NCI-H82 (cell line): Measurements from ENCODE around the gene ARHGAP10.

Experiments
- DNase-seq: peaks from one replicate; lab custom pipeline; 2025; lab: John Stamatoyannopoulos, UW

Gene ARHGAP10

DNA sequence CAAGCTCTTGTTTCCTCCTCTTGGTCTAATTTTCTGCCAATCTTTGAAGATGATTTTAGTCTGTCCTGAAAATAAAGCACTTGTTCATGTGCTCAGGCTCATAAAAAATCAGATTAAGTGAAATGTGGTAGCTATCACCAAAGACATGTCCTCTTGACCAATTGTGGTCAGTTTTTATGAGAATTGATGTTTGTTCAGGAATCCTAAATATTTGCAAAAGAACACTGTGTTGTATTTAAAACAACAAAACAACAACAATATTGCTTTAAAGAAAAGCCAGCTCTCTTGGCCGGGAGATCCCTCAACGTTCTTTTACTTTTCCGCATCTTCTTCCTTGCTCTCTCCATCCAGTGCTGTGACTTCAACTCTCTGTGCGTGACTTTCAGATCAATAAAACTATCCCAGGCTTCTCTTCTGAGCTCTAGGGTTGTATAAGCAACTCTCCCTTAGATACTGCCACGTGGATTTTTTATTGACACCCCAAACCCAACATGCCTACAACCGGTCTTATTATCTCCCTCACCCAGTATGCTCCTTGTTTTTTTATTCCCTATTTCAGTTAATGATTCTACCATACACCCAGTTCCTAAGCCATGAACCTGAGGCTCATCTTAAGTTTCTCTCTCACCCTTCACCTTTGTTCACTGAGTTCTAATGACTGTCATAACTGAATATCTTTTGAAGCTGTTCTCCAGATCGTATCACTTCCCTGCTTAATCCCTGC, 309.9 kb downstream of the ARHGAP10 start:
- no peak for DNase-seq

DNA sequence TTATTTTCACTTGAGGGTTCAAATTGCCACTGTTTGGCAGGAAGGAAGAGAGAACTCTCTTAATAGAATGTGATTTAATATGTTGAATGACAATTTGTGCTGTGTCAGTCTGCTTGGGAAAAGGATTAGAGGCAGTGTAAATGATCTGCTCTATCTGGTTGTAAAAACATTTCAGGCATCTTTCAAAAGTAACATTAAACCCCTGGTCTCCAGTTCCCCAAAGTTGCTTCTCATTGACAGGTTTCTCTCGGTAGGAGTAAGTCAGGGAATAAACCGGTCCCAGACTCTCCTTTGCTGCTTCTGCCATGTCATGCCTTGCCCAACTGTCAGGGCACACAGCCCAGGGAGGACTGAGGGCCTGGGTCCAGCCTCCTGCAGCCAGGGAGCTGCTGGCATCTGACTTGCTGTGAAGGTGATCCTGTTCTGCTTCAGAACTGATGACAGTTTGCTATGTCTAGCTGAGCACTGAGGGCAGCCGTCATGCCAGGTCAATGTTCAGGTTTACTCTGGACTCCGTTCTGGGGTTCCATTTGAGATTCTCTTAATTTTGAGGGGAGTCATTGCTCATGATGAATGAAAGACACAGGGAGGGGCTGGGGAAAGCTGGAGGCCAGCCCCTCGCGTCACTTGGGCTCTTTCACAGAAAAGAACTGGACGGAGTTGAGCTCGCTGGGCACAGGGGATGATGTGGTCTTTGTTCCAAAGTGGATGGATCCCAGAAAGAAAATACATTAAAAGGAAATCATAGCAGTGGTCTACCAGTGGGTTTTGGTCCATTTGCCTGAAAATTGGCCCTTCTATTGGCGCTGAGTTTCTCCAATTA, 312.4 kb downstream of the ARHGAP10 start:
- DNase-seq = no peak

- DNase-seq = no peak
Observed at GRCh38 chr4:148044912-148045352, 313.0 kb downstream of the ARHGAP10 start.

DNA sequence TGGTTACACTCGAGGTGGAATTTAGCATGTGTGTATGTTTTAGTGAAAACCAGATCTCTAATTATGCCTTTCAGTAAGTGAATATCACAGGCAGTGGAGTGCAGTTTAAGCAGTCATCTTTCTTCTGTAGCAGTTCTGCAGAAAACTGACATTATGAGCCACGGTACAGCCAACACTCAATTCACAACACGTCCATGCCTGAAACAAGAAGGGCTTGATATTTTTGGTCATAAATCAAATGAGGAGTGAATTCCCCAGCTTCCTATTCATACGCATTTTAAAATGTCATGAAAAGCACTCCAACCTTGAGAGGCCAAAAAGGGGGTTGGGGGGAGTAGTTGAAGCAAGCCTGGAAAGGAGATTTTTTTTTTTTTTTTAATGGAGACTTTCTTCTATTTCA, 316.7 kb downstream of the ARHGAP10 start:
- DNase-seq = no peak

DNA sequence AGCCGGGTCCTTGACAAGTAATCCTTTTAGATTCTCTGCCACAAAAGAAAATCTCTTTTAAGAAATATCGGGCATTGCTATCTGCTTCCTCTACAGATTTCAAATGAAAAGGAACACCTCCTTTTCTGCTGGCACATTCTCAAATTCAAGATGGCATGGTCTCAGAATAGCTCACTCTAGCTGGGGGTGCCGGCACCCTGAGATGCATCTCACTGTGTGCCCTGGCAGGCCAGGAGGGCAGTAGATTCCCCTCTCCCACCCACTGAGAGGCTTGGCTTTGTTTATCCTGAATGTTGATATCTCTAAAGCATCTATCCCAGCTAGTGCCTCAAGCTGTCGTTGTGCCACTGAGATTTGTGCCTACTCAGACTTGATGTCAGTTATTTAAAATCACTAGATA, 319.5 kb downstream of the ARHGAP10 start:
- peak; percentile 17 for DNase-seq

GRCh38 chr4:148052448-148052847, 320.6 kb downstream of the ARHGAP10 start:
- peak; percentile 70 for DNase-seq

DNA sequence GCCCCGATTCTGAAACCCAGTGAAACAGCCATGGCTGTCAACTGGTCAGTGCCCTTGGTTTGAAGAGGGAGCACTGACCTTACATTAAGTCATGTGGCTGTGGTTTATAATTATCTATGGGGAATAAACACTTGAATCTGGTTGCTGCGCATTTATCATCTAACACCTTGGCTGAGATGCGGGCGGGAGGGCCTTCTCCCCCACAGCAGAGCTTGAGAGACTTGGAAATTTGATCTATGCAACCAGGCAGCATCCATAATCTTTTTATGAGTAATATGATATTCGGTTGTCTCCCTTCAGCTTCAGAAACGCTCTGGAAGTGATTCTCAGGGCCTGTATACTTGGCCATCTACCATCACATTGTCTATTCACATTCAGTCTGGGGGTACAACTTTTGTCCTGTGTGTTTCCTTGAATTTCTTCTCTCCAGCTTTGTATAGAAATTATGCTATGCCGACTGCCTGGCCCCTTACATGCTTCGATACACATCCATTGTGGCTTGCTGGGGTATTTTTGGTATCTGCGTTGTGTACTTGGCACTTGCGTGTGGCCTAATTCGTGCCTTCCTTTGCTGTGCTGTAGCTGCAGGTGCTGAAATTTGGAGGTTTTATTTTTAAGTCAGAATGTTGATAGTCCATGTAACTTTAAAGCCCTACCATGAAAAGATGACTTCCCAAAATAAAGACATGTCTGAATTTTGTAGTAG, 321.6 kb downstream of the ARHGAP10 start:
- DNase-seq = peak; percentile 80

DNA sequence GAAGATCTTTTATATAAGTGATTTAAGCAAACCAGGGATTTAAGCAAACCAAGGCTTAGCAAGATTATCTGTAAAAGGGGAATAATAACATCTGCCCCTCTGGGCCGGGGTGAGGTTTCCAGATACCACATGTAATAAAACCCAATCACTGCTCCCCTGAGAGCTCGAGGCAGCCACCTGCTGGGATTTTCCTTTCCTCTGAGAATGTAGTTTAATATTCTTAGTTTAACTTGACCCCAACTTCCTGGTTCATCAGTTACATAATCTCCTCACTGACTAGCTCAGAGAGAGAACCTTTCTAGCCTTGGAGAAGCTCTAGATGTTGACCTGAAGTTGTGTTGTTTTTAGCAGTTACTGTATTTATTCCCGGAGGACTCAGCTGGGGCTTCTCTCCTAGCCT, 322.4 kb downstream of the ARHGAP10 start:
- peak; percentile 97 for DNase-seq

DNA sequence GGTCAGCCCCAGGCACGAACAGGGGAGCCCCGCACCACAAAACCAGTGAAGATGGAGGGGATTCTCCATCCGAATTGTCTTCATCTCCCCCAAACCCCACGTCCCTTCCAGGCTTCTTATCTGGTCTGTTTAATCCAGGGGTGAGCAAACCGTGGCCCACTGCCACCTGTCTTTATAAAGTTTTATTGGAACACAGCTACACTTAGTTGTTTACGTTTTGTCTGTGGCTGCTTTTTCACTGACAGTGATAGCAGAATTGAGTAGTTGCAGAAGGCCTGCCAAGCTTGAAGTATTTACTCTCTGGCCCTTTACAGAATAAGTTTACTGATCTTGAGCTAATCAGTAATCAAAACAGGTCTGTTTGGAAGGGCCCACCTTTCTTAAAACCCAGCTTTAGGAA, 324.0 kb downstream of the ARHGAP10 start:
- DNase-seq = no peak

DNA sequence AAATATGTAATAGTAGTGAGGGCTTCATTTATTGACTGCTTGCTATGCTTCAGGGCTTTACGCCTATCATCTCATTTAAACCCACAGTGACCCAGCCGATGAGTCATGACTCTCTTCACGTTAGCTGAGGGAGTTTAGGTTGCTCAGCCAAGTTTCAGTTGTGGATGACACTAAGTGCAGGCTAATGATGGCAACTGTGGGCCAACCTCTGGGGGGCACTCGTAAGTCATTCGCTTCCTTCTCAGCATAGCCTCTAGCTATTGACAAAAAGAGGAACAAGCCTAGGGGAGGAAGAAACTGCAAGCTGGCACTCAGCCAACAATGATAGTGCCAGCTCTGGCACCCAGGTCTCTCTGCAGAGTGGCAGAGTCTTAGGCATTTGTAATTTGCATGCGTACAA, 325.0 kb downstream of the ARHGAP10 start:
- no peak for DNase-seq

DNA sequence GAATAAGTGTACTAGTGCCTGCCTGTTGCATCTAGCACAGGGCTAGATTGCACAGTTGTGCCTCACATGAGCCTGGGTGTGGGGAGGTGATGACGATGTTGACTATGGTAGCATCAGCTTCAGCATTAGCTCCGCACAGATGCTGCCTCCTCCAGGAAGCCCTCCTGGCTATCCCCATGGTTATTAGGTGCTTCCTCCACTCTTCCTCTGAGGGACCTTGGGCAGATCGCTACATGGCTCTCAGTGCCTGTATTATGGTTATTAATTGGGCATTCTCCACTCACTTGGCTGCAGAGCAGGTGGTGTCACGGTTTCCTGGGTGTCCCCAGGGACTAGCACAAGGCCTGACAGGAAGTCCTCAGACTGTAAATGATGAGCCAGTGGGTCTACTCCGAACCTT, 325.6 kb downstream of the ARHGAP10 start:
- peak; percentile 22 for DNase-seq

- no peak for DNase-seq
Observed at GRCh38 chr4:148057984-148058859, 326.3 kb downstream of the ARHGAP10 start.

- no peak for DNase-seq
Observed at GRCh38 chr4:148059617-148060180, 327.8 kb downstream of the ARHGAP10 start.

GRCh38 chr4:148060264-148061140, 328.6 kb downstream of the ARHGAP10 start:
- peak; percentile 13 for DNase-seq

DNA sequence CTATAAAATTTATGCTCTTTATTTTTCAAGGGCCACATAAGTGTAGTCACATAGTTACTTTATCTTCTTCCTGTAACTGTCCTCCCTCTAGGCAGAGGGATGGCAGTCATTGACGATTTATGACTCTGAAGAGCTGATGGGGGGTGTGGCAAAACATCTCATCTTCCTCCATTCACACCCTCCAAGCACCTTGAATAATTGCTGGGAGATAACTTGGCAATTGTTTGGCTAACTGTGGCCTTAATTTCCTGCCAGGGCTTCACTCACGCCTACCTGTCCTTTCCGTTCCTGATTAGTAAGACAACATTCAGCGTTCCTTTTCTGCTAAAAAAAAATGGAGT, 329.2 kb downstream of the ARHGAP10 start:
- peak; percentile 51 for DNase-seq

DNA sequence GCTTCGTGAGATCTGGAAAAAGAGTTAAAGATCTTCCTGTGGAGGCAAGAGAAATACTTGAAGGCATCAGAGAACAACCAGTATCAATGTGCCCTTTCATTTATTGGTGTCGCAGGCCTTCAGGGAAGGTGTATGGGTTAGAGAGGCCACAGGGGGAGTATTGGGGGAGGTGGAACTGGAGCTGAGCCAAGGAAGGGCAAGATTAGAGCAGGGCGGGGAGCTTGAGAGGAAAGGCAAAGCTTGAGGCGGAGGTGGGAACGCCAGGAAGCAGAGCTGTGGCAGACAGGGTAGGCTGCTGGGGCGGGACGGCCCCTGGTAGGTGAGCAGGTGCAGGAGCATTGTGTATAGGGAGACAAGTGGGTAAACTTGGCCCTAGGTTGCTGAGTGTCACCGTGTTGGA, 329.9 kb downstream of the ARHGAP10 start:
- DNase-seq = peak; percentile 86

- peak; percentile 45 for DNase-seq
Observed at GRCh38 chr4:148062301-148062950, 330.5 kb downstream of the ARHGAP10 start.

GRCh38 chr4:148064451-148064850, 332.6 kb downstream of the ARHGAP10 start:
- DNase-seq = peak; percentile 87

- DNase-seq = peak; percentile 50
Observed at GRCh38 chr4:148065075-148065474, 333.2 kb downstream of the ARHGAP10 start.
